ENCODE data around the gene NEDD4L.

NEDD4L gene

DNA sequence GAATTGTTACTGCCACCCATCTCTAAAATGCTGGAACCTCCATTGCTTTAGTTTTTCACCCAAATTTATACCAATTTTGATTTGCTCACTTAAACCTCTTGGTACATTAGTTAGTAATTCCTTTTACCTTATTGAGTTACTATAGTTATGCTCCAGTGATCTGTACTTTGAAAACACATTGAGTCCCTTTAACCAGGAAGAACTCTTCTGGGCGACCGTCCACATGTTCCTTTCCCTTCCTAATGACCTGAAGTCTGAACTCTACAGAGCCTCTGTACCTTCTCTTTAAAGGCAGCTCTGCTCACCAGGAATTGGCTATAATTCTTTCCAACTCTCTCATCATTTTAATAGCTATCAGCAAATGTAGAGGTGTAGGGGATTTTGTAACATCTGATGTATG lies 290.0 kb downstream of the NEDD4L start:
- DNase-seq = no peak

DNA sequence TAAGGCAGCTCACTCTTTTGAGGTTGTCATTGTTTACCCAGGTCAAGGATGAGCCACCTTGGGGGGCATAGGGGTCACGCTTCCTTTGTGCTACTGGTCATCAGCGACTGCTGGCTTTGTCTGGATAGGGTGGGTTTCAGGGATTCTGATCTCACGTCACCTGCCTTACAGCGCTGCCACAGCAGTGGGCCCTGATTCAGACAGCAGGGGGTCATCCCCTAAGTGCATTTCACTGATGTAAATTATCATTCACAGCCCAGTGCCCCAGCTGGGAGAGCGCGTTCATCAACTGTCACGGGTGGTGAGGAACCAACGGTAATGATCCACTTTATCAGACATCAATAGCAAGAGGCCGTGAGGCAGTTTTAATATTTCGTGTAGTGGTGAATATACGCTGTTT lies 291.2 kb downstream of the NEDD4L start:
- no peak for DNase-seq

DNA sequence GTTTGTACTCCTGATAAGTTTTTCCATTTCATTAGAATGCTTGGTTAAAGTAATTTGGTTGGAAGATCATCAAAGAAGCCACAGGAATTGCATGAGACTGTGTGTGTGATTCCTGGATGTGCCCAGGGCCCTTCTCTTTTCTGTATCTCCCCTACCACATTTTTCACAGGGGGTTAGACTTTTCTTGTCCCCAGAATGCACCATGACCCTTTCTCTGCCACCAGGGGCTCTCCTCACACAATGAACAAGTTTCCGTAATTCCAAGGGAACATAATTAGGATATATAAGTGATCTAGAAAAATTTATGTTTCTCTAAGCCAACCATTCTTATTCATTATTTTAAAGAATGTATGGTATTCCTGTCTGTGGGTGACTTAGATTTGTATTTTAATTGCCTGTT lies 291.8 kb downstream of the NEDD4L start:
- no peak for DNase-seq

- DNase-seq = no peak
Measured at GRCh38 chr18:58336605-58337004, 292.6 kb downstream of the NEDD4L start.

- no peak for DNase-seq
Measured at GRCh38 chr18:58337285-58337684, 293.3 kb downstream of the NEDD4L start.

GRCh38 chr18:58337686-58338085 lies 293.7 kb downstream of the NEDD4L start:
- no peak for DNase-seq

DNA sequence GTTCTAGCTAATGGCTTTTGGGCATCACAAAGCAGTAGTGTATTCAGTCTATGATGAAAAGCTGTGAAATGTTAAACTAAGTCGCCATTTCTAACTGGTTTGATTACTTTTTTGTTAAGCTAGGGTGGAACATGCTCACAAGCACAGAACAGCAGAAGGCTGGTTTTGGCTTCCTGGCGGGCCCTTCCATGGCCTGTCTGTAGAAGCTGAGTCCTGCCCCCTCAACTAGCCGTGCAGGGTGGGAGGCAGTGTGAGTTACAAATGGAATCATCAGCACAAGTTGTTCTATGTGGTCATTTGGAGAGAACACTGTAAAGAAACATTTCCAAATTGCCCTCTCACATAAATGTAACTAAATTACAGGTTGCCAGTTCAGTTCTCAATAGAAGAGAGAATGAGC lies 294.1 kb downstream of the NEDD4L start:
- no peak for DNase-seq

DNA sequence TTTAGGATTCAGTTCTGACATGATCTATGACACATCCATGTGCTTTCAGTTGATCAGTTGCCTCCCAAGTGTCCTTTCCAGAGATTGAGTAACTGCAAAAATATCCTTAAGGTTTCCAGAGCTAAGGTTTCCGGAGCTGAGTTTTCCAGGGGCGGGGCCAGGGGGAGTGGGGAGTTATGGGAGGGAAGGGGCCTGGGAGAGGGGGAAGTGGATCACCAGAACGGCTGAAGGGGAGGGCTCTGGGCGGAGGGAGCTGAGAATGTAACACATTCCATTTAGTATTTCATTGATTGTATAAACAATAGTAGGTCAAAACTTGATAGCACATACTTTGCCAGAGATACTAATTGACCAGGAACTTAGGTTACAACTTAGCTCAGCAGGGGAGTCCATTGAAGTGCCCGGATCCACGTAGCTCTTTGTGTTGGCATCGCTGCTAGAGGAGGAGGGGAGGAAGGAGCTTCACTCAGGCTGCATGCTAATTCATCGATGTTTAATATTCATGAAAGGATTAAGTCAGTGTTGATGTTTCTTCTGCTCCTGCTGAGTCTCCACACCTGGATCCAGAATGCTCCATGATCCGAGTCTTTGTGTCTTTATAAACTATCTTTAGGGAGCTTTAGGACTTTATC lies 295.1 kb downstream of the NEDD4L start:
- no peak for DNase-seq

DNA sequence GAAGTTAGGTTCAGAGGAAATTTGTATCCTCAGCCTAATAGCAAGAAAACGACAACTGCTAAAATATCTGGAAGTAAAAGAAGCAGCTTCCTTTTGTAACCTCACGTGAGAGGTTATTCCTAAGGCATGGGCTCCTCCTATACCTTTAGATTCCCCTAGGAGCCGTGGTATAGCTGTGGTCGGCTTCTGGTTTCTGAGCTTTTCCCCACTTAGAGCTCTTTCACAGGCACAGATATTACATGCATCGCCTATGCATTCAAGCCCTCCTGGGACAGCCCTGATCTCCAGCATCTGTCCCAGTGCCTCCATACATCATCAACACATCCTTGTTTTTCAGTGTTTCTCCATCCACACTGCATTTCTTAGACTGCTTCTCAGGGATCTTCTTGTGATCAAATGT lies 295.9 kb downstream of the NEDD4L start:
- DNase-seq = no peak

- no peak for DNase-seq
Measured at GRCh38 chr18:58341916-58342315, 297.9 kb downstream of the NEDD4L start.

DNA sequence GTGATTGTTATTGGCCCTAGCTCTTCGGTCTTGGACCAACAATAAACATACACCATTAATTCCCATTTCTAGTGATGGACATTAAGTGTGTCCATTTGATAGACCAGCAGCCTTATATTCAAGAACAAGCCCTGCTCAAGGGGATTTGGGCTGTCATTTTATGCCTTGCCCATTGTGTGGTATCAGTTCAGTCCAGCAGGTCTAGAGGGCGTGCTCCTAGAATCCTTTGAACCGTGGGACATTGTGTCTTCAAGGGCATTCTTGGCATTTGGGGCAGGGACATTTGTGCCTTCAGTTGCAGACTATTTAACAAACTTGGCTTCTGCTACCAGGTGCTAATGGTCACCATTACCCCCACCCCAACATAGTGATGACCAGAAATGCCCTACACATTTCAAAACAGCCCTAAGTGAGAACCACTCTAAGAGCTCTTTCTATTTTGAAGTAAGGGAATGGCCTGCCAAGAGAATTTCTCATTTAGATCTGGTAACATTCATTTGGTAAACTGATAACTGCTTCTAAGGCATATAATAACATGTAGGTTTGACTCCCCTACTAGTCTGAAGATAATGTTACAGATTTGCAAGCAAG lies 300.1 kb downstream of the NEDD4L start:
- DNase-seq = no peak

DNA sequence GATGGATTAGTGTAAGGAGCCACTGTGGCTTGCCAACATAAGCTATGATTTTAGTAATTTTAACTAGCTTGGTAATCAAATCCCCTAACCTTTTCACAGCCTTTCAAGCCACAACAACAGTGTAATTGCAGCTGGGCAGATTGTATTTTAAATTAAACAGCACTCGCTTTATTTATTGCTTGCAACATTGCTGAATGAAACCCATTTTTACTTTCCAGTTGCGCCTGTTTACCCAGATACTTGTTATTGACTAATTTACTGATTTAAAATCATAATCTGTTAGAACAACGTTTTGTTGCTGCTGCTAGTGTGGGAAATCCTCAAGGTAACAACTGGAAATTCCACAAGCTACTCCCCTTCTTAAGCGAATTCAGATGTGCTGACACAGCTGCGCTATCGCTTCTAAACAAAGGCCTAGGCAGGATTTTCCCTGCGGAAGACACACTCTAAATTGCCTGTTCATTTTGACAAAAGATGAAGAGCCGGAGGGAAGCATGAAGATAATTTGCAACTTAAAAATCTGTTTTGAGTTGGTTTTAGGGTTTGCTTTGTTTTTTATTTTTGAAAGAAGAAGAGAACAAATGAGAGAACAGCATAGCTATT lies 300.9 kb downstream of the NEDD4L start:
- DNase-seq = no peak

DNA sequence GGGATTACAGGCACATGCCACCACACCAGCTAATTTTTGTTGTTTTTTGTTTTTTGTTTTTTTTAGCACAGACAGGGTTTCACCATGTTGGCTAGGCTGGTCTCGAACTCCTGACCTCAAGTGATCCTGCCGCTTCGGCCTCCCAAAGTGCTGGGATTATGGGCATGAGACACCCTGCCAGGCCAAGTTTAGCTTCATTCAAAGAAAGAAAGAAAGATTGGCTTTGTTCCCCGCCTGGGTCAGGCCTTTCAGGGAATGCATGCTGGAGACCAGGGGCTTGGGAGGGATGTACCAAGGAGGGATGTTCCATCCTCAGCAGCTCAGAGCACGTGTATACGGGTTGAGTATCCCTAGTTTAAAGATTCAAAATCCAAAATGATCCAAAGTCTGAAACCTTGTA lies 301.8 kb downstream of the NEDD4L start:
- DNase-seq = no peak

- DNase-seq = no peak
Measured at GRCh38 chr18:58347135-58347534, 303.1 kb downstream of the NEDD4L start.

- DNase-seq = peak; percentile 16
Measured at GRCh38 chr18:58348517-58348916, 304.5 kb downstream of the NEDD4L start.

- DNase-seq = no peak
Measured at GRCh38 chr18:58348951-58349350, 304.9 kb downstream of the NEDD4L start.

DNA sequence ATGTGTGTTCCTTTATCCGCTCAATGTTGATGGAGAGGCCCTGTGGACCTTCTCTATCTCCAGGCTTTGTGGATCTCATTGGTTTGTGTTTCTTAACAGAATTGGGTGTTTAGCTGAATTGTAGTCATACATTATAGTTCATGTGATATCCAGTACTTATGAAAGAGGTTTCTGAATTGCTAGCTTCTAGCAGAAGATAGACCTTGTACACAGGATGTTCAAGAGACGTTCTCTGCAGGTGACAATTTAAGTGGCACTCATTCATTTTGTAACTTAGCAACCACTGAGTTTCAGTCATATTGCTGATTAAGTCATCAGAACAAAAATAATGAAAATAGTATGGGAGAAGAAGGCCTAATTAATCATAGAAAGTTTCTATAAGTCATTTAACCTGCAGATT lies 305.6 kb downstream of the NEDD4L start:
- no peak for DNase-seq

- no peak for DNase-seq
Measured at GRCh38 chr18:58350526-58350925, 306.5 kb downstream of the NEDD4L start.

- no peak for DNase-seq
Measured at GRCh38 chr18:58351776-58352175, 307.8 kb downstream of the NEDD4L start.

- DNase-seq = no peak
Measured at GRCh38 chr18:58353581-58353980, 309.6 kb downstream of the NEDD4L start.

DNA sequence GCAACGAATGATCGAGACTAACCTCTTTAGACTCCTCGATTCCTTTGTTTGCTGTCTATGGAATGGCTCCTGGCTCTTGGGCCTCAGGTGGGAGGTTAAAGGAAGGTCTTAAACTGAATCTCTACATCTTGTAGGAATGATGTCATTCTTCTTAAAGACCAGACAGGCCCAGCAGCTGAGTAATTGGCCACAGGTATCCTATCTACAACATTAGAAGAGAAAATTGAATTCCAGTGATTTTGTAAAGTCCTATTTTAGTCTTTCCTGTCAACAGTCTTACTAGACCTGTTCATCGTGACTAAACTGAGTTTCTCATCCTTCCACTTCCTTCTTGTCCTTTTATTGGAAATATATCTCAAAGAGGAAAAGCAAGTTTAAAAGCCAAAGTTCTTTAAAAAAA lies 310.0 kb downstream of the NEDD4L start:
- DNase-seq = no peak

GRCh38 chr18:58354791-58355190 lies 310.8 kb downstream of the NEDD4L start:
- no peak for DNase-seq

- no peak for DNase-seq
Measured at GRCh38 chr18:58355243-58355642, 311.2 kb downstream of the NEDD4L start.

DNA sequence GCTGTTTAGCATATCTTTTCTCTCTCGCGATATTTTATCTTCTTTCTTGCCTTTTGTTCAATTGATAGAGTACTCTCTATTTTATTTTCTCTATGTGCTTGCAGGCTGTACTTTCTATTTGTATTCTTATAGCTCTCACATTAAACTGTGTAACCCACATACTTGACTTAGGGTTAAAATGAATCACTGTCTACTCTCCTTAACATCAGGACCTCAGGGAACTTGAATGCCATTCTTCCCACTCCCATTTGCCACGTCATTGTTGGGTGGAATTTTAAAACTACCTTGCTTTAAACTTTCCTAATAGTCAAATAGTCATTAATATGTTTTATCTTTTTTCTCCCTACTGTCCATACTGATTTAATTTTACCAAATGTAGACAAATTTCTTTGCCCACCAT lies 315.2 kb downstream of the NEDD4L start:
- no peak for DNase-seq

GRCh38 chr18:58359620-58360019 lies 315.6 kb downstream of the NEDD4L start:
- DNase-seq = no peak
